HEK293T (cell line): ENCODE measurements around the gene ABHD17C.

ENCODE experiments used
- ELF4 ChIP-seq: fragments of 450-650 bp; IDR thresholded peaks from 2 replicates; pipeline ENCODE4 v1.6.1; 2017; ENCODE audit warnings: antibody characterized with exemption
- FOXK2 ChIP-seq: fragments of 450-650 bp; IDR thresholded peaks from 2 replicates; pipeline ENCODE4 v1.6.1; 2016; ENCODE audit warnings: mild to moderate bottlenecking
- HDGF ChIP-seq: fragments of 450-650 bp; IDR thresholded peaks from 2 replicates; pipeline ENCODE4 v1.6.1; 2017; ENCODE audit warnings: antibody characterized with exemption, borderline replicate concordance
- SP1 ChIP-seq: fragments of 450-650 bp; IDR thresholded peaks from 2 replicates; pipeline ENCODE4 v1.6.1; 2017
- ZNF384 ChIP-seq: fragments of 450-650 bp; IDR thresholded peaks from 2 replicates; pipeline ENCODE4 v1.6.1; 2016
- TF ChIP-seq, protein P1 (sequence below): fragments of 450-650 bp; IDR thresholded peaks from 2 replicates; pipeline ENCODE4 v1.6.1; 2016

DNA sequence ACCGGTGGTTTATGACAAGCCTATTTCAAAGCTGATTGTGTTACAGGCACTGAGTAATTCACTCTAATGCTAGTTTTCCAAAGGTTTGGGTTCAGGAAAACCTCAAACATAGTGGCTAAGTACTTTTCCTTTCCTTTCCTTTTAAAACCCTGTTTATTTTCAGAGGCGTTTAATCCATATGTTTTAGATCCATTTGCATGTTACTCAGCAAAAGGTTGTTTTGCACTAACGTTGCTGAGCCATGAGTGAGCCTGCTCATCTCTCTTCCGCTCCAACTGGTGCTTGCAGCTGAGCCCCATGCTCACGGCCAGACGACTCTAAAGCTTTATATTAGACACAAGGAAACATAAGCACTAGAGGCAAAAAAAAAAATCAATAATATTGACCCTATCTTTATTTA is 93.4 kb downstream of the ABHD17C start:
- TF ChIP-seq SP1: no peak
- no peak for TF ChIP-seq FOXK2
- TF ChIP-seq, protein P1, sequence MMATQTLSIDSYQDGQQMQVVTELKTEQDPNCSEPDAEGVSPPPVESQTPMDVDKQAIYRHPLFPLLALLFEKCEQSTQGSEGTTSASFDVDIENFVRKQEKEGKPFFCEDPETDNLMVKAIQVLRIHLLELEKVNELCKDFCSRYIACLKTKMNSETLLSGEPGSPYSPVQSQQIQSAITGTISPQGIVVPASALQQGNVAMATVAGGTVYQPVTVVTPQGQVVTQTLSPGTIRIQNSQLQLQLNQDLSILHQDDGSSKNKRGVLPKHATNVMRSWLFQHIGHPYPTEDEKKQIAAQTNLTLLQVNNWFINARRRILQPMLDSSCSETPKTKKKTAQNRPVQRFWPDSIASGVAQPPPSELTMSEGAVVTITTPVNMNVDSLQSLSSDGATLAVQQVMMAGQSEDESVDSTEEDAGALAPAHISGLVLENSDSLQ: no peak
- no peak for TF ChIP-seq HDGF
- no peak for TF ChIP-seq ZNF384
- TF ChIP-seq ELF4: no peak
